HEK293 (cell line): ENCODE results near the gene RIMS4.

Source experiments
- MYNN ChIP-seq: fragments of 450-650 bp; formaldehyde crosslinking; IDR thresholded peaks from 2 replicates; pipeline ENCODE4 v1.5.1; 2016; ENCODE audit warnings: missing biosample characterization, missing genetic modification characterization, borderline replicate concordance
- OSR2 ChIP-seq: fragments of 450-650 bp; formaldehyde crosslinking; IDR thresholded peaks from 2 replicates; pipeline ENCODE4 v1.5.1; 2016; ENCODE audit warnings: missing biosample characterization, missing genetic modification characterization
- TRIM28 ChIP-seq: IDR thresholded peaks from 2 replicates; pipeline ENCODE4 v1.6.1; 2011; ENCODE audit warnings: low read length, control low read depth, borderline replicate concordance
- ZBTB1 ChIP-seq: fragments of 450-650 bp; formaldehyde crosslinking; IDR thresholded peaks from 2 replicates; pipeline ENCODE4 v1.5.1; 2016; ENCODE audit warnings: missing biosample characterization, missing genetic modification characterization
- ZBTB21 ChIP-seq: fragments of 450-650 bp; formaldehyde crosslinking; IDR thresholded peaks from 2 replicates; pipeline ENCODE4 v1.5.1; 2017; ENCODE audit warnings: missing biosample characterization, missing genetic modification characterization
- ZNF324 ChIP-seq: fragments of 450-650 bp; formaldehyde crosslinking; IDR thresholded peaks from 2 replicates; pipeline ENCODE4 v1.5.1; 2016; ENCODE audit warnings: missing biosample characterization, missing genetic modification characterization
- ZNF335 ChIP-seq: fragments of 450-650 bp; formaldehyde crosslinking; conservative IDR thresholded peaks from 2 replicates; pipeline ENCODE4 v1.5.1; 2016; ENCODE audit warnings: missing biosample characterization, missing genetic modification characterization
- ZNF394 ChIP-seq: fragments of 450-650 bp; formaldehyde crosslinking; IDR thresholded peaks from 2 replicates; pipeline ENCODE4 v1.5.1; 2016; ENCODE audit warnings: missing biosample characterization, missing genetic modification characterization, mild to moderate bottlenecking, moderate library complexity, borderline replicate concordance
- ZNF426 ChIP-seq: fragments of 450-650 bp; formaldehyde crosslinking; IDR thresholded peaks from 2 replicates; pipeline ENCODE4 v1.5.1; 2017; ENCODE audit warnings: missing biosample characterization, missing genetic modification characterization, mild to moderate bottlenecking, inconsistent platforms, moderate library complexity
- ZNF555 ChIP-seq: fragments of 450-650 bp; formaldehyde crosslinking; conservative IDR thresholded peaks from 2 replicates; pipeline ENCODE4 v1.5.1; 2017; ENCODE audit warnings: missing biosample characterization, mild to moderate bottlenecking, missing genetic modification characterization, inconsistent platforms
- ZNF596 ChIP-seq: fragments of 450-650 bp; IDR thresholded peaks from 2 replicates; pipeline ENCODE4 v1.5.0; 2018; ENCODE audit warnings: missing biosample characterization, mild to moderate bottlenecking, missing genetic modification characterization, moderate library complexity
- ZNF623 ChIP-seq: fragments of 450-650 bp; formaldehyde crosslinking; IDR thresholded peaks from 2 replicates; pipeline ENCODE4 v1.5.1; 2016; ENCODE audit warnings: missing biosample characterization, missing genetic modification characterization
- ZNF707 ChIP-seq: fragments of 450-650 bp; formaldehyde crosslinking; IDR thresholded peaks from 2 replicates; pipeline ENCODE4 v1.5.1; 2016; ENCODE audit warnings: missing biosample characterization, missing genetic modification characterization
- ZNF768 ChIP-seq: fragments of 450-650 bp; formaldehyde crosslinking; IDR thresholded peaks from 2 replicates; pipeline ENCODE4 v1.5.1; 2018; ENCODE audit warnings: missing biosample characterization, mild to moderate bottlenecking, missing genetic modification characterization
- ZNF777 ChIP-seq: fragments of 450-650 bp; formaldehyde crosslinking; IDR thresholded peaks from 2 replicates; pipeline ENCODE4 v1.5.1; 2017; ENCODE audit warnings: missing biosample characterization, missing genetic modification characterization, borderline replicate concordance
- ZNF843 ChIP-seq: fragments of 450-650 bp; formaldehyde crosslinking; IDR thresholded peaks from 2 replicates; pipeline ENCODE4 v1.5.1; 2016; ENCODE audit warnings: missing biosample characterization, missing genetic modification characterization
- TF ChIP-seq, protein P1 (sequence below): fragments of 450-650 bp; formaldehyde crosslinking; IDR thresholded peaks from 2 replicates; pipeline ENCODE4 v1.5.1; 2016; ENCODE audit warnings: missing biosample characterization, missing genetic modification characterization
- TF ChIP-seq, protein P2 (sequence below): fragments of 450-650 bp; formaldehyde crosslinking; IDR thresholded peaks from 2 replicates; pipeline ENCODE4 v1.5.1; 2016; ENCODE audit warnings: missing biosample characterization, missing genetic modification characterization, borderline replicate concordance
- TF ChIP-seq, protein P3 (sequence below): fragments of 450-650 bp; formaldehyde crosslinking; IDR thresholded peaks from 2 replicates; pipeline ENCODE4 v1.5.1; 2016; ENCODE audit warnings: missing biosample characterization, missing genetic modification characterization
- TF ChIP-seq, protein P4 (sequence below): fragments of 450-650 bp; formaldehyde crosslinking; IDR thresholded peaks from 2 replicates; pipeline ENCODE4 v1.5.1; 2016; ENCODE audit warnings: missing biosample characterization, missing genetic modification characterization
- TF ChIP-seq, protein P5 (sequence below): fragments of 450-650 bp; formaldehyde crosslinking; IDR thresholded peaks from 2 replicates; pipeline ENCODE4 v1.5.1; 2016; ENCODE audit warnings: missing biosample characterization, missing genetic modification characterization, borderline replicate concordance
- TF ChIP-seq, protein P6 (sequence below): fragments of 450-650 bp; formaldehyde crosslinking; IDR thresholded peaks from 2 replicates; pipeline ENCODE4 v1.5.1; 2016; ENCODE audit warnings: missing biosample characterization, missing genetic modification characterization
- TF ChIP-seq, protein P7 (sequence below): fragments of 450-650 bp; formaldehyde crosslinking; IDR thresholded peaks from 2 replicates; pipeline ENCODE4 v1.5.1; 2017; ENCODE audit warnings: missing biosample characterization, missing genetic modification characterization
- TF ChIP-seq, protein P8 (sequence below): fragments of 450-650 bp; formaldehyde crosslinking; IDR thresholded peaks from 2 replicates; pipeline ENCODE4 v1.5.1; 2016; ENCODE audit warnings: missing biosample characterization, missing genetic modification characterization

Gene RIMS4

DNA sequence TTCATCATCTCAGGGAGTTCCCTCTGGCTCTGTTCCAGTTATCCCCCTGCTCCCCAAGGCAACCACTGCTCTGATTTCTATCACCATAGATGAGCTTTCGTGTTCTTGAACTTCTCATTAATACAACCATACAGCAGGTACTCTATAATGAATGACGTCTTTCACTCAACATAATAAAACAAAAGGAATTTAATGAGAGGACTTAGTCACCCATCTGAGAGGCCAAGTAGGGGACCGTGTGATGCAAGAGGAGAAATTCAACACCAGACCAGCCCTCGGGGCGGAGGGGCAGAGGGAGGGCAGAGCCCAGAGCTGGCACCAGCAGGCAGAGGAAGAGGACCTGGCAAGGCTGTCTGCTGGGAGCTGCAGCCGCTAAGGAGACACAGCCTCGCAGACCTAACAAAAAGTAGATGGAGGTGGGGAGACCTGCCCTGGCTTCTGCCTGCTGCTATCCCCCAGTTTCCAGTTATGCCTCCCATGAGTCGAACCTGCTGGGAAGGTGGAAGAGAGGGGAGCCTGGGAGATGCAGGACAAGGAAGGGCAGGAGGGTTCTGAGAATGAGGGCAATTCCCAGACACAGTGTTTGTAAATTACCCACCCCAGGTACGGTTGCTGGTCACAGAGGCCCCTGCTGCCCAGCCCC is 81.4 kb downstream of the RIMS4 start (continued):
- TF ChIP-seq, protein P1, sequence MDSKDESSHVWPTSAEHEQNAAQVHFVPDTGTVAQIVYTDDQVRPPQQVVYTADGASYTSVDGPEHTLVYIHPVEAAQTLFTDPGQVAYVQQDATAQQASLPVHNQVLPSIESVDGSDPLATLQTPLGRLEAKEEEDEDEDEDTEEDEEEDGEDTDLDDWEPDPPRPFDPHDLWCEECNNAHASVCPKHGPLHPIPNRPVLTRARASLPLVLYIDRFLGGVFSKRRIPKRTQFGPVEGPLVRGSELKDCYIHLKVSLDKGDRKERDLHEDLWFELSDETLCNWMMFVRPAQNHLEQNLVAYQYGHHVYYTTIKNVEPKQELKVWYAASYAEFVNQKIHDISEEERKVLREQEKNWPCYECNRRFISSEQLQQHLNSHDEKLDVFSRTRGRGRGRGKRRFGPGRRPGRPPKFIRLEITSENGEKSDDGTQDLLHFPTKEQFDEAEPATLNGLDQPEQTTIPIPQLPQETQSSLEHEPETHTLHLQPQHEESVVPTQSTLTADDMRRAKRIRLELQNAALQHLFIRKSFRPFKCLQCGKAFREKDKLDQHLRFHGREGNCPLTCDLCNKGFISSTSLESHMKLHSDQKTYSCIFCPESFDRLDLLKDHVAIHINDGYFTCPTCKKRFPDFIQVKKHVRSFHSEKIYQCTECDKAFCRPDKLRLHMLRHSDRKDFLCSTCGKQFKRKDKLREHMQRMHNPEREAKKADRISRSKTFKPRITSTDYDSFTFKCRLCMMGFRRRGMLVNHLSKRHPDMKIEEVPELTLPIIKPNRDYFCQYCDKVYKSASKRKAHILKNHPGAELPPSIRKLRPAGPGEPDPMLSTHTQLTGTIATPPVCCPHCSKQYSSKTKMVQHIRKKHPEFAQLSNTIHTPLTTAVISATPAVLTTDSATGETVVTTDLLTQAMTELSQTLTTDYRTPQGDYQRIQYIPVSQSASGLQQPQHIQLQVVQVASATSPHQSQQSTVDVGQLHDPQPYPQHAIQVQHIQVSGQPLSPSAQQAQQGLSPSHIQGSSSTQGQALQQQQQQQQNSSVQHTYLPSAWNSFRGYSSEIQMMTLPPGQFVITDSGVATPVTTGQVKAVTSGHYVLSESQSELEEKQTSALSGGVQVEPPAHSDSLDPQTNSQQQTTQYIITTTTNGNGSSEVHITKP = peak; percentile 88
- TF ChIP-seq ZNF324 (tag by site-specific recombination) (peak; percentile 93), MYNN (no peak), ZNF596 (tag by site-specific recombination) (no peak), ZNF555 (tag by site-specific recombination) (no peak), ZBTB1 (no peak), ZNF768 (tag by site-specific recombination) (no peak), ZNF707 (tag by site-specific recombination) (no peak), OSR2 (tag by site-specific recombination) (peak; percentile 81), ZNF843 (tag by site-specific recombination) (peak; percentile 80), TRIM28 (no peak; the same call in 1 of the 2 replicates), ZNF426 (tag by site-specific recombination) (no peak), ZNF394 (tag by site-specific recombination) (peak; percentile 86), ZBTB21 (tag by site-specific recombination) (peak; percentile 92), ZNF623 (no peak), ZNF777 (tag by site-specific recombination) (no peak), ZNF335 (tag by site-specific recombination) (peak; percentile 65)
- TF ChIP-seq, protein P2, sequence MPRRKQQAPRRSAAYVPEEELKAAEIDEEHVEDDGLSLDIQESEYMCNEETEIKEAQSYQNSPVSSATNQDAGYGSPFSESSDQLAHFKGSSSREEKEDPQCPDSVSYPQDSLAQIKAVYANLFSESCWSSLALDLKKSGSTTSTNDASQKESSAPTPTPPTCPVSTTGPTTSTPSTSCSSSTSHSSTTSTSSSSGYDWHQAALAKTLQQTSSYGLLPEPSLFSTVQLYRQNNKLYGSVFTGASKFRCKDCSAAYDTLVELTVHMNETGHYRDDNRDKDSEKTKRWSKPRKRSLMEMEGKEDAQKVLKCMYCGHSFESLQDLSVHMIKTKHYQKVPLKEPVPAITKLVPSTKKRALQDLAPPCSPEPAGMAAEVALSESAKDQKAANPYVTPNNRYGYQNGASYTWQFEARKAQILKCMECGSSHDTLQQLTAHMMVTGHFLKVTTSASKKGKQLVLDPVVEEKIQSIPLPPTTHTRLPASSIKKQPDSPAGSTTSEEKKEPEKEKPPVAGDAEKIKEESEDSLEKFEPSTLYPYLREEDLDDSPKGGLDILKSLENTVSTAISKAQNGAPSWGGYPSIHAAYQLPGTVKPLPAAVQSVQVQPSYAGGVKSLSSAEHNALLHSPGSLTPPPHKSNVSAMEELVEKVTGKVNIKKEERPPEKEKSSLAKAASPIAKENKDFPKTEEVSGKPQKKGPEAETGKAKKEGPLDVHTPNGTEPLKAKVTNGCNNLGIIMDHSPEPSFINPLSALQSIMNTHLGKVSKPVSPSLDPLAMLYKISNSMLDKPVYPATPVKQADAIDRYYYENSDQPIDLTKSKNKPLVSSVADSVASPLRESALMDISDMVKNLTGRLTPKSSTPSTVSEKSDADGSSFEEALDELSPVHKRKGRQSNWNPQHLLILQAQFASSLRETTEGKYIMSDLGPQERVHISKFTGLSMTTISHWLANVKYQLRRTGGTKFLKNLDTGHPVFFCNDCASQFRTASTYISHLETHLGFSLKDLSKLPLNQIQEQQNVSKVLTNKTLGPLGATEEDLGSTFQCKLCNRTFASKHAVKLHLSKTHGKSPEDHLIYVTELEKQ = peak; percentile 98
- TF ChIP-seq, protein P3, sequence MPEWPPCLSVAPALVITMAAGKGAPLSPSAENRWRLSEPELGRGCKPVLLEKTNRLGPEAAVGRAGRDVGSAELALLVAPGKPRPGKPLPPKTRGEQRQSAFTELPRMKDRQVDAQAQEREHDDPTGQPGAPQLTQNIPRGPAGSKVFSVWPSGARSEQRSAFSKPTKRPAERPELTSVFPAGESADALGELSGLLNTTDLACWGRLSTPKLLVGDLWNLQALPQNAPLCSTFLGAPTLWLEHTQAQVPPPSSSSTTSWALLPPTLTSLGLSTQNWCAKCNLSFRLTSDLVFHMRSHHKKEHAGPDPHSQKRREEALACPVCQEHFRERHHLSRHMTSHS (tag by site-specific recombination) = no peak
- TF ChIP-seq, protein P4, sequence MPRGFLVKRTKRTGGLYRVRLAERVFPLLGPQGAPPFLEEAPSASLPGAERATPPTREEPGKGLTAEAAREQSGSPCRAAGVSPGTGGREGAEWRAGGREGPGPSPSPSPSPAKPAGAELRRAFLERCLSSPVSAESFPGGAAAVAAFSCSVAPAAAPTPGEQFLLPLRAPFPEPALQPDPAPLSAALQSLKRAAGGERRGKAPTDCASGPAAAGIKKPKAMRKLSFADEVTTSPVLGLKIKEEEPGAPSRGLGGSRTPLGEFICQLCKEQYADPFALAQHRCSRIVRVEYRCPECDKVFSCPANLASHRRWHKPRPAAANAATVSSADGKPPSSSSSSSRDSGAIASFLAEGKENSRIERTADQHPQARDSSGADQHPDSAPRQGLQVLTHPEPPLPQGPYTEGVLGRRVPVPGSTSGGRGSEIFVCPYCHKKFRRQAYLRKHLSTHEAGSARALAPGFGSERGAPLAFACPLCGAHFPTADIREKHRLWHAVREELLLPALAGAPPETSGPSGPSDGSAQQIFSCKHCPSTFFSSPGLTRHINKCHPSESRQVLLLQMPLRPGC (tag by site-specific recombination) = peak; percentile 94
- TF ChIP-seq, protein P5, sequence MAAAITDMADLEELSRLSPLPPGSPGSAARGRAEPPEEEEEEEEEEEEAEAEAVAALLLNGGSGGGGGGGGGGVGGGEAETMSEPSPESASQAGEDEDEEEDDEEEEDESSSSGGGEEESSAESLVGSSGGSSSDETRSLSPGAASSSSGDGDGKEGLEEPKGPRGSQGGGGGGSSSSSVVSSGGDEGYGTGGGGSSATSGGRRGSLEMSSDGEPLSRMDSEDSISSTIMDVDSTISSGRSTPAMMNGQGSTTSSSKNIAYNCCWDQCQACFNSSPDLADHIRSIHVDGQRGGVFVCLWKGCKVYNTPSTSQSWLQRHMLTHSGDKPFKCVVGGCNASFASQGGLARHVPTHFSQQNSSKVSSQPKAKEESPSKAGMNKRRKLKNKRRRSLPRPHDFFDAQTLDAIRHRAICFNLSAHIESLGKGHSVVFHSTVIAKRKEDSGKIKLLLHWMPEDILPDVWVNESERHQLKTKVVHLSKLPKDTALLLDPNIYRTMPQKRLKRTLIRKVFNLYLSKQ (tag by site-specific recombination) = no peak
- TF ChIP-seq, protein P6, sequence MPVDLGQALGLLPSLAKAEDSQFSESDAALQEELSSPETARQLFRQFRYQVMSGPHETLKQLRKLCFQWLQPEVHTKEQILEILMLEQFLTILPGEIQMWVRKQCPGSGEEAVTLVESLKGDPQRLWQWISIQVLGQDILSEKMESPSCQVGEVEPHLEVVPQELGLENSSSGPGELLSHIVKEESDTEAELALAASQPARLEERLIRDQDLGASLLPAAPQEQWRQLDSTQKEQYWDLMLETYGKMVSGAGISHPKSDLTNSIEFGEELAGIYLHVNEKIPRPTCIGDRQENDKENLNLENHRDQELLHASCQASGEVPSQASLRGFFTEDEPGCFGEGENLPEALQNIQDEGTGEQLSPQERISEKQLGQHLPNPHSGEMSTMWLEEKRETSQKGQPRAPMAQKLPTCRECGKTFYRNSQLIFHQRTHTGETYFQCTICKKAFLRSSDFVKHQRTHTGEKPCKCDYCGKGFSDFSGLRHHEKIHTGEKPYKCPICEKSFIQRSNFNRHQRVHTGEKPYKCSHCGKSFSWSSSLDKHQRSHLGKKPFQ (tag by site-specific recombination) = no peak
- TF ChIP-seq, protein P7, sequence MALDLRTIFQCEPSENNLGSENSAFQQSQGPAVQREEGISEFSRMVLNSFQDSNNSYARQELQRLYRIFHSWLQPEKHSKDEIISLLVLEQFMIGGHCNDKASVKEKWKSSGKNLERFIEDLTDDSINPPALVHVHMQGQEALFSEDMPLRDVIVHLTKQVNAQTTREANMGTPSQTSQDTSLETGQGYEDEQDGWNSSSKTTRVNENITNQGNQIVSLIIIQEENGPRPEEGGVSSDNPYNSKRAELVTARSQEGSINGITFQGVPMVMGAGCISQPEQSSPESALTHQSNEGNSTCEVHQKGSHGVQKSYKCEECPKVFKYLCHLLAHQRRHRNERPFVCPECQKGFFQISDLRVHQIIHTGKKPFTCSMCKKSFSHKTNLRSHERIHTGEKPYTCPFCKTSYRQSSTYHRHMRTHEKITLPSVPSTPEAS (tag by site-specific recombination) = peak; percentile 39; the same call in 1 of the 2 replicates
- TF ChIP-seq, protein P8, sequence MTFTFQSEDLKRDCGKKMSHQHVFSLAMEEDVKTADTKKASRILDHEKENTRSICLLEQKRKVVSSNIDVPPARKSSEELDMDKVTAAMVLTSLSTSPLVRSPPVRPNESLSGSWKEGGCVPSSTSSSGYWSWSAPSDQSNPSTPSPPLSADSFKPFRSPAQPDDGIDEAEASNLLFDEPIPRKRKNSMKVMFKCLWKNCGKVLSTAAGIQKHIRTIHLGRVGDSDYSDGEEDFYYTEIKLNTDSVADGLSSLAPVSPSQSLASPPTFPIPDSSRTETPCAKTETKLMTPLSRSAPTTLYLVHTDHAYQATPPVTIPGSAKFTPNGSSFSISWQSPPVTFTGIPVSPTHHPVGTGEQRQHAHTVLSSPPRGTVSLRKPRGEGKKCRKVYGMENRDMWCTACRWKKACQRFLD (tag by site-specific recombination) = no peak
